CD14-positive monocyte (primary cell): ENCODE results near the gene B4GALT2. TPM values are rescaled to one million over a fixed set of nuclear protein-coding genes. Genes with fewer than 3 reads are reported as not detected.

Experiments used
- DNase-seq, 3 donors: peaks; one replicate each; pipeline ENCODE4 v3.0.0-alpha.2; 2011 to 2022
- H2AFZ ChIP-seq: 2 replicates; pipeline ENCODE4 v1.6.0; 2012; ENCODE audit warnings: mild to moderate bottlenecking, low read depth, low read length, inconsistent platforms; ENCODE audit not compliant: insufficient read depth, poor library complexity, severe bottlenecking
- H3K27ac ChIP-seq, 2 donors: 1 replicate in 1 of 2; 2 replicates in 1 of 2; pipeline ENCODE4 v1.5.1; 2012 to 2013; ENCODE audit warnings: low read length in 2 of 2, control low read depth in 1 of 2, inconsistent platforms in 1 of 2, low read depth in 1 of 2, mild to moderate bottlenecking in 1 of 2
- H3K27me3 ChIP-seq, 2 donors: one replicate each; pipeline versions ENCODE4 v1.6.0 to v1.6.1; 2011 to 2013; ENCODE audit warnings: low read length in 2 of 2; ENCODE audit not compliant: control insufficient read depth in 2 of 2, insufficient read depth in 2 of 2
- H3K36me3 ChIP-seq, 2 donors: replicated peaks in 1 of 2; 1 replicate in 1 of 2; 2 replicates in 1 of 2; pipeline versions ENCODE4 v1.5.1 to v1.6.1; 2012 to 2013; ENCODE audit warnings: low read length in 2 of 2, control low read depth in 1 of 2, inconsistent platforms in 1 of 2, mild to moderate bottlenecking in 1 of 2; ENCODE audit not compliant: insufficient read depth in 2 of 2, control insufficient read depth in 1 of 2
- H3K4me1 ChIP-seq, 2 donors: 1 replicate in 1 of 2; 2 replicates in 1 of 2; pipeline versions ENCODE4 v1.5.1 to v1.6.1; 2012 to 2013; ENCODE audit warnings: low read length in 2 of 2, control low read depth in 1 of 2, inconsistent platforms in 1 of 2, mild to moderate bottlenecking in 1 of 2, moderate library complexity in 1 of 2; ENCODE audit not compliant: insufficient read depth in 2 of 2, control insufficient read depth in 1 of 2
- H3K4me2 ChIP-seq: replicated peaks from 2 replicates; pipeline ENCODE3; 2012; ENCODE audit warnings: low read length, moderate library complexity, mild to moderate bottlenecking; ENCODE audit not compliant: poor library complexity, severe bottlenecking; ENCODE audit errors: extremely low read depth
- H3K4me3 ChIP-seq, 3 experiments: fragments of 200-600 bp in 1 of 3; sonication (generic) in 1 of 3; replicated peaks in 1 of 3; 1 replicate in 2 of 3; 2 replicates in 1 of 3; pipeline ENCODE4 v1.5.1; 2011 to 2013; ENCODE audit warnings: low read length in 3 of 3, mild to moderate bottlenecking in 3 of 3, control low read depth in 2 of 3, low read depth in 2 of 3, inconsistent platforms in 1 of 3, moderate library complexity in 1 of 3
- H3K79me2 ChIP-seq: 2 replicates; pipeline ENCODE4 v1.6.0; 2012; ENCODE audit warnings: mild to moderate bottlenecking, control low read depth, inconsistent platforms, low read length, moderate library complexity; ENCODE audit not compliant: insufficient read depth
- H3K9ac ChIP-seq: 2 replicates; pipeline ENCODE4 v1.6.0; 2017; ENCODE audit warnings: low read length, mild to moderate bottlenecking; ENCODE audit not compliant: insufficient read depth, poor library complexity, severe bottlenecking
- H3K9me3 ChIP-seq, 2 donors: replicated peaks in 1 of 2; 1 replicate in 1 of 2; 2 replicates in 1 of 2; pipeline versions ENCODE4 v1.5.1 to v1.6.1; 2012 to 2013; ENCODE audit warnings: low read length in 2 of 2, control low read depth in 1 of 2; ENCODE audit not compliant: control insufficient read depth in 1 of 2, insufficient read depth in 1 of 2
- H4K20me1 ChIP-seq: 2 replicates; pipeline ENCODE4 v1.6.0; 2012; ENCODE audit warnings: mild to moderate bottlenecking, low read length, control low read depth, moderate library complexity; ENCODE audit not compliant: insufficient read depth
- H3K27ac Mint-ChIP-seq, 7 donors: one replicate each; pipeline ENCODE4 v1.8.0; 2020; ENCODE audit warnings: mild to moderate bottlenecking in 7 of 7, mixed read lengths in 7 of 7, moderate library complexity in 6 of 7, inconsistent platforms in 2 of 7
- H3K27me3 Mint-ChIP-seq, 3 donors: one replicate each; pipeline ENCODE4 v1.8.0; 2021 to 2022; ENCODE audit warnings: low read depth in 3 of 3, mild to moderate bottlenecking in 3 of 3, mixed read lengths in 3 of 3, moderate library complexity in 3 of 3, inconsistent platforms in 1 of 3
- H3K36me3 Mint-ChIP-seq, 2 donors: one replicate each; pipeline ENCODE4 v1.8.0; 2020; ENCODE audit warnings: mixed read lengths in 2 of 2, inconsistent platforms in 1 of 2, mild to moderate bottlenecking in 1 of 2
- H3K4me1 Mint-ChIP-seq: one replicate; pipeline ENCODE4 v1.8.0; 2020; ENCODE audit warnings: mild to moderate bottlenecking, mixed read lengths
- H3K4me3 Mint-ChIP-seq, 2 donors: one replicate each; pipeline ENCODE4 v1.8.0; 2020; ENCODE audit warnings: mild to moderate bottlenecking in 2 of 2, mixed read lengths in 2 of 2, moderate library complexity in 1 of 2
- H3K9me3 Mint-ChIP-seq, 7 donors: one replicate each; pipeline ENCODE4 v1.8.0; 2020 to 2022; ENCODE audit warnings: mixed read lengths in 7 of 7, mild to moderate bottlenecking in 6 of 7, moderate library complexity in 6 of 7, inconsistent platforms in 2 of 7
- CTCF ChIP-seq: fragments of 200-600 bp; IDR thresholded peaks from one replicate; pipeline ENCODE4 v1.8.0; 2022; ENCODE audit warnings: antibody characterized with exemption, mild to moderate bottlenecking
- WGBS: methylation state at CpG from one replicate; pipeline ENCODE4 v1.1.5; 2013; ENCODE audit warnings: missing lambda C conversion rate; ENCODE audit not compliant: insufficient coverage; 5-methylcytosine and 5-hydroxymethylcytosine counted together
- intact Hi-C, 2 donors: fragments of 100-400 bp; cut with micrococcal nuclease; formaldehyde crosslinking; loops; one replicate each; pipeline versions ENCODE4 v1.15.0 to v1.15.1; 2023
- polyA plus RNA-seq, 3 donors: library from polyadenylated mRNA; depleted of rRNA in 1 of 3; unstranded in 2 of 3; stranded (reverse) in 1 of 3; fragments of 300-500 nt in 2 of 3; fragments of >200 nt in 1 of 3; fragmentation: Illumina TruSeq in 2 of 3; gene quantifications; 1 replicate in 2 of 3; 2 replicates in 1 of 3; pipeline ENCODE4 v1.2.3, GENCODE V29; 2012 to 2021

Gene B4GALT2
- polyA plus RNA-seq, 3 donors = 0.30 to 0.35 TPM; not detected in 1

- no peak overlapping the region for H3K9ac ChIP-seq
- H3K4me1 Mint-ChIP-seq = peaks cover 40% of the 10 kb centered on the region
- peaks cover 0 to 7% of the 10 kb centered on the region in 2 donors for H3K27me3 ChIP-seq
Measured at GRCh38 chr1:43931711-43932660, 47.0 kb upstream of the B4GALT2 start.

More at GRCh38 chr1:43931711-43932660, 47.0 kb upstream of the B4GALT2 start:
- Histone ChIP-seq H3K36me3 (no peaks in the 10 kb centered on the region), H3K4me1 (peaks cover 35 to 39% of the 10 kb centered on the region in 2 donors), H2AFZ (no peak overlapping the region), H3K4me3 (no peak overlapping the region), H4K20me1 (no peaks in the 10 kb centered on the region), H3K9me3 (peaks cover 0 to 3% of the 10 kb centered on the region in 2 donors), H3K27ac (no peak overlapping the region), H3K4me2 (no peak overlapping the region), H3K79me2 (peaks cover 13% of the 10 kb centered on the region)
- H3K27me3 Mint-ChIP-seq = peaks cover 8 to 23% (median 11%) of the 10 kb centered on the region in 3 donors
- H3K36me3 Mint-ChIP-seq = peaks cover 9% of the 10 kb centered on the region in 2 donors
- WGBS = 92% methylated on average over 6 of the region's 13 CpGs
- no peak for TF ChIP-seq CTCF
- intact Hi-C loops = loop anchor here in 1 of 2 donors (10.0 kb wide), 1 partner anchor 397 kb away; the partner anchor contains the start of gene PTPRF
- peak overlapping the region in 1 of 7 donors; percentile 2 for H3K27ac Mint-ChIP-seq
- DNase-seq = no peak
- peaks cover 0 to 6% (median 3%) of the 10 kb centered on the region in 7 donors for H3K9me3 Mint-ChIP-seq
- H3K4me3 Mint-ChIP-seq = no peak overlapping the region
